ENCODE measurements around the gene SDK1.

SDK1 gene

GRCh38 chr7:3270362-3270761, 30.7 kb upstream of the SDK1 start:
- Histone ChIP-seq H2BK120ac (ENCODE audit: low read depth, low read length) (no peak overlapping the region), H3K14ac (ENCODE audit: low read length) (no peak overlapping the region), H2BK12ac (ENCODE audit: low read length) (no peak overlapping the region), H2AK5ac (ENCODE audit: low read depth, low read length) (no peak overlapping the region), H4K91ac (ENCODE audit: low read depth, low read length, poor library complexity) (no peak overlapping the region), H4K8ac (ENCODE audit: low read depth, low read length) (no peak overlapping the region), H3K4me1 (ENCODE audit: control insufficient read depth in 2 of 2, insufficient read depth in 1 of 2, low read depth in 1 of 2, low read length in 2 of 2) (peaks cover 0 to 2% of the 10 kb centered on the region in 2 donors), H3K9ac (ENCODE audit: low read depth, low read length, poor library complexity) (no peak overlapping the region), H3K36me3 (replicated peaks in 1 of 2; ENCODE audit: control insufficient read depth in 2 of 2, insufficient read depth in 2 of 2, low read length in 2 of 2) (no peaks in the 10 kb centered on the region), H2BK15ac (ENCODE audit: low read length) (no peak overlapping the region), H2BK5ac (ENCODE audit: low read length) (no peak overlapping the region), H3K4ac (ENCODE audit: low read length) (no peak overlapping the region), H2AFZ (ENCODE audit: low read length) (no peak overlapping the region), H3K27ac (replicated peaks; ENCODE audit: low read length) (no peak overlapping the region), H3K9me3 (replicated peaks in 1 of 2; ENCODE audit: control insufficient read depth in 2 of 2, insufficient read depth in 1 of 2, low read depth in 1 of 2, low read length in 2 of 2) (peaks cover 0 to 4% of the 10 kb centered on the region in 2 donors), H3K18ac (ENCODE audit: low read length) (no peak overlapping the region), H3K4me3 (ENCODE audit: low read length in 2 of 2) (no peak overlapping the region), H3K27me3 (ENCODE audit: control insufficient read depth in 3 of 3, insufficient read depth in 3 of 3, low read depth in 1 of 3, low read length in 3 of 3) (no peaks in the 10 kb centered on the region), H3K23ac (ENCODE audit: low read depth, low read length, poor library complexity) (no peak overlapping the region), H3K4me2 (ENCODE audit: insufficient read depth, low read length, poor library complexity, severe bottlenecking) (no peak overlapping the region), H3K79me1 (ENCODE audit: low read depth, low read length) (no peaks in the 10 kb centered on the region)
- DNase-seq (ENCODE audit: low spot score), result no peak

- H3K18ac ChIP-seq (ENCODE audit: low read length), result no peak overlapping the region
- H3K27me3 ChIP-seq (ENCODE audit: control insufficient read depth in 3 of 3, insufficient read depth in 3 of 3, low read depth in 1 of 3, low read length in 3 of 3), result no peaks in the 10 kb centered on the region
- no peaks in the 10 kb centered on the region for H3K36me3 ChIP-seq (replicated peaks in 1 of 2; ENCODE audit: control insufficient read depth in 2 of 2, insufficient read depth in 2 of 2, low read length in 2 of 2)
- no peaks in the 10 kb centered on the region for H3K79me1 ChIP-seq (ENCODE audit: low read depth, low read length)
- H3K4me3 ChIP-seq (ENCODE audit: low read length in 2 of 2), result no peak overlapping the region
- H4K8ac ChIP-seq (ENCODE audit: low read depth, low read length), result no peak overlapping the region
- H2BK15ac ChIP-seq (ENCODE audit: low read length), result no peak overlapping the region
- H2BK12ac ChIP-seq (ENCODE audit: low read length), result no peak overlapping the region
- no peak overlapping the region for H2AK5ac ChIP-seq (ENCODE audit: low read depth, low read length)
- no peak for DNase-seq (ENCODE audit: low spot score)
- no peak overlapping the region for H4K91ac ChIP-seq (ENCODE audit: low read depth, low read length, poor library complexity)
- no peaks in the 10 kb centered on the region for H3K4me1 ChIP-seq (ENCODE audit: control insufficient read depth in 2 of 2, insufficient read depth in 1 of 2, low read depth in 1 of 2, low read length in 2 of 2)
- WGBS, 2 donors (ENCODE audit: extremely low coverage in 2 of 2, insufficient read length in 2 of 2, insufficient replicate concordance in 1 of 2), result no CpG with 5 or more reads among the region's 2 CpGs
- no peak overlapping the region for H3K4ac ChIP-seq (ENCODE audit: low read length)
- no peak overlapping the region for H2BK5ac ChIP-seq (ENCODE audit: low read length)
- no peak overlapping the region for H2AFZ ChIP-seq (ENCODE audit: low read length)
- H3K27ac ChIP-seq (replicated peaks; ENCODE audit: low read length), result no peak overlapping the region
- no peak overlapping the region for H3K23ac ChIP-seq (ENCODE audit: low read depth, low read length, poor library complexity)
- no peak overlapping the region for H3K9ac ChIP-seq (ENCODE audit: low read depth, low read length, poor library complexity)
- no peak overlapping the region for H2BK120ac ChIP-seq (ENCODE audit: low read depth, low read length)
- no peak overlapping the region for H3K14ac ChIP-seq (ENCODE audit: low read length)
- peaks cover 0 to 4% of the 10 kb centered on the region in 2 donors for H3K9me3 ChIP-seq (replicated peaks in 1 of 2; ENCODE audit: control insufficient read depth in 2 of 2, insufficient read depth in 1 of 2, low read depth in 1 of 2, low read length in 2 of 2)
- no peak overlapping the region for H3K4me2 ChIP-seq (ENCODE audit: insufficient read depth, low read length, poor library complexity, severe bottlenecking)
Observed at GRCh38 chr7:3271298-3271697, 29.8 kb upstream of the SDK1 start.

- no CpG with 5 or more reads among the region's 2 CpGs for WGBS, 2 donors (ENCODE audit: extremely low coverage in 2 of 2, insufficient read length in 2 of 2, insufficient replicate concordance in 1 of 2)
- no peak overlapping the region for H2AFZ ChIP-seq (ENCODE audit: low read length)
- H3K4ac ChIP-seq (ENCODE audit: low read length), result no peak overlapping the region
- H3K27me3 ChIP-seq (ENCODE audit: control insufficient read depth in 3 of 3, insufficient read depth in 3 of 3, low read depth in 1 of 3, low read length in 3 of 3), result no peaks in the 10 kb centered on the region
- no peaks in the 10 kb centered on the region for H3K79me1 ChIP-seq (ENCODE audit: low read depth, low read length)
- H3K27ac ChIP-seq (replicated peaks; ENCODE audit: low read length), result no peak overlapping the region
- H3K23ac ChIP-seq (ENCODE audit: low read depth, low read length, poor library complexity), result no peak overlapping the region
- H3K9me3 ChIP-seq (replicated peaks in 1 of 2; ENCODE audit: control insufficient read depth in 2 of 2, insufficient read depth in 1 of 2, low read depth in 1 of 2, low read length in 2 of 2), result peaks cover 0 to 4% of the 10 kb centered on the region in 2 donors
- no peak overlapping the region for H3K4me3 ChIP-seq (ENCODE audit: low read length in 2 of 2)
- no peak for DNase-seq (ENCODE audit: low spot score)
- H2BK5ac ChIP-seq (ENCODE audit: low read length), result no peak overlapping the region
- no peak overlapping the region for H2BK12ac ChIP-seq (ENCODE audit: low read length)
- H4K91ac ChIP-seq (ENCODE audit: low read depth, low read length, poor library complexity), result no peak overlapping the region
- H3K9ac ChIP-seq (ENCODE audit: low read depth, low read length, poor library complexity), result no peak overlapping the region
- no peak overlapping the region for H2BK120ac ChIP-seq (ENCODE audit: low read depth, low read length)
- H3K36me3 ChIP-seq (replicated peaks in 1 of 2; ENCODE audit: control insufficient read depth in 2 of 2, insufficient read depth in 2 of 2, low read length in 2 of 2), result no peaks in the 10 kb centered on the region
- H3K14ac ChIP-seq (ENCODE audit: low read length), result no peak overlapping the region
- H2BK15ac ChIP-seq (ENCODE audit: low read length), result no peak overlapping the region
- no peak overlapping the region for H4K8ac ChIP-seq (ENCODE audit: low read depth, low read length)
- H3K4me2 ChIP-seq (ENCODE audit: insufficient read depth, low read length, poor library complexity, severe bottlenecking), result no peak overlapping the region
- no peaks in the 10 kb centered on the region for H3K4me1 ChIP-seq (ENCODE audit: control insufficient read depth in 2 of 2, insufficient read depth in 1 of 2, low read depth in 1 of 2, low read length in 2 of 2)
- no peak overlapping the region for H3K18ac ChIP-seq (ENCODE audit: low read length)
- no peak overlapping the region for H2AK5ac ChIP-seq (ENCODE audit: low read depth, low read length)
Observed at GRCh38 chr7:3272691-3273141, 28.3 kb upstream of the SDK1 start.

- no peaks in the 10 kb centered on the region for H3K36me3 ChIP-seq (replicated peaks in 1 of 2; ENCODE audit: control insufficient read depth in 2 of 2, insufficient read depth in 2 of 2, low read length in 2 of 2)
- H3K4me3 ChIP-seq (ENCODE audit: low read length in 2 of 2), result no peak overlapping the region
- H3K4me1 ChIP-seq (ENCODE audit: control insufficient read depth in 2 of 2, insufficient read depth in 1 of 2, low read depth in 1 of 2, low read length in 2 of 2), result no peaks in the 10 kb centered on the region
- H3K23ac ChIP-seq (ENCODE audit: low read depth, low read length, poor library complexity), result no peak overlapping the region
- no peak overlapping the region for H2BK15ac ChIP-seq (ENCODE audit: low read length)
- H2BK5ac ChIP-seq (ENCODE audit: low read length), result no peak overlapping the region
- H2BK12ac ChIP-seq (ENCODE audit: low read length), result no peak overlapping the region
- no peak overlapping the region for H4K91ac ChIP-seq (ENCODE audit: low read depth, low read length, poor library complexity)
- no peaks in the 10 kb centered on the region for H3K27me3 ChIP-seq (ENCODE audit: control insufficient read depth in 3 of 3, insufficient read depth in 3 of 3, low read depth in 1 of 3, low read length in 3 of 3)
- H4K8ac ChIP-seq (ENCODE audit: low read depth, low read length), result no peak overlapping the region
- no peaks in the 10 kb centered on the region for H3K79me1 ChIP-seq (ENCODE audit: low read depth, low read length)
- H3K4me2 ChIP-seq (ENCODE audit: insufficient read depth, low read length, poor library complexity, severe bottlenecking), result no peak overlapping the region
- no CpG with 5 or more reads among the region's 1 CpG for WGBS, 2 donors (ENCODE audit: extremely low coverage in 2 of 2, insufficient read length in 2 of 2, insufficient replicate concordance in 1 of 2)
- no peak overlapping the region for H2AK5ac ChIP-seq (ENCODE audit: low read depth, low read length)
- H2AFZ ChIP-seq (ENCODE audit: low read length), result no peak overlapping the region
- no peak for DNase-seq (ENCODE audit: low spot score)
- peaks cover 0 to 4% of the 10 kb centered on the region in 2 donors for H3K9me3 ChIP-seq (replicated peaks in 1 of 2; ENCODE audit: control insufficient read depth in 2 of 2, insufficient read depth in 1 of 2, low read depth in 1 of 2, low read length in 2 of 2)
- H3K27ac ChIP-seq (replicated peaks; ENCODE audit: low read length), result no peak overlapping the region
- H3K9ac ChIP-seq (ENCODE audit: low read depth, low read length, poor library complexity), result no peak overlapping the region
- no peak overlapping the region for H3K14ac ChIP-seq (ENCODE audit: low read length)
- H3K4ac ChIP-seq (ENCODE audit: low read length), result no peak overlapping the region
- no peak overlapping the region for H2BK120ac ChIP-seq (ENCODE audit: low read depth, low read length)
- no peak overlapping the region for H3K18ac ChIP-seq (ENCODE audit: low read length)
Observed at GRCh38 chr7:3274131-3274530, 26.9 kb upstream of the SDK1 start.
